Natural killer cell treated with Interleukin-12 subunit alpha and Interleukin-12 subunit beta and Interleukin-15 and Interleukin-18, amount 100 ng/mL, for 72 hours (primary cell): ENCODE results near the gene CRYZL1. TPM values are rescaled to one million over a fixed set of nuclear protein-coding genes. Genes with fewer than 3 reads are reported as not detected.
"Not testable (repeated sequence)": the region's sequence is repeated elsewhere in the genome, so short reads cannot be mapped to it uniquely, and the experiment has no call there.

ENCODE experiments used
- ATAC-seq, 2 donors: fragments of 150-1000 bp; cut with Tn5 transposase in 1 of 2; sonication (Bioruptor Pico), chemical (Tn5 transposase) in 1 of 2; 2 replicates each; pipeline ENCODE4 v1.10.0; 2021
- DNase-seq: peaks from one replicate; pipeline ENCODE4 v3.0.0; 2022; ENCODE audit warnings: low spot score
- H3K27ac Mint-ChIP-seq, 2 donors: 1 replicate in 1 of 2; 2 replicates in 1 of 2; pipeline ENCODE4 v1.8.0; 2022; ENCODE audit warnings: mixed read lengths in 2 of 2, mild to moderate bottlenecking in 1 of 2, moderate library complexity in 1 of 2
- H3K27me3 Mint-ChIP-seq, 2 donors: 1 replicate in 1 of 2; 2 replicates in 1 of 2; pipeline ENCODE4 v1.8.0; 2022; ENCODE audit warnings: mixed read lengths in 2 of 2
- H3K36me3 Mint-ChIP-seq: one replicate; pipeline ENCODE4 v1.8.0; 2022; ENCODE audit warnings: mixed read lengths
- H3K4me1 Mint-ChIP-seq, 2 donors: 1 replicate in 1 of 2; 2 replicates in 1 of 2; pipeline ENCODE4 v1.8.0; 2022; ENCODE audit warnings: low read depth in 2 of 2, mixed read lengths in 2 of 2, mild to moderate bottlenecking in 1 of 2
- H3K4me3 Mint-ChIP-seq: one replicate; pipeline ENCODE4 v1.8.0; 2022; ENCODE audit warnings: mixed read lengths
- H3K9me3 Mint-ChIP-seq: 2 replicates; pipeline ENCODE4 v1.8.0; 2022; ENCODE audit warnings: mixed read lengths
- total RNA-seq, 2 donors: library from RNA; stranded (reverse); gene quantifications; one replicate each; pipeline ENCODE4 v1.2.3, GENCODE V29; 2022

The CRYZL1 gene
- total RNA-seq, 2 donors from 2014 or later = 28.0 to 31.7 TPM

DNA sequence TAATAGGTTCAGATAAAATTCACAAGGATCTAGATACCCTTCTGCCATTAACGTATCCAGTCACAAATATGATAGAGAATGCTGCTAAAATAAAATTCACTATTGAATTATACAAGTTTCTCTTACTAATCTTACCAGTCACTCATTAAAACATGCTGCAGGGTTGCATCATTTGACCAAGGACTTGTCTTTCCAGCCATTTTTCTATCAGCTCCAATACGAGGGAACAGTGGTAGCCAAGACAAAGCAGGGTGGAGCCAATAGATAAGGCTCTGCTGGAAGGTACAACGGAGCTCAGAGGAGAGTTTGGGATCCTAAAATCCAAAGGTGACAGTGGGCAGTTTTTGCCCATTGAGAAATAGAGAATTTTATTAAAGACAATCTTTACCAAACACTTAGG, 57.1 kb downstream of the CRYZL1 start:
- no peak overlapping the region for H3K4me3 Mint-ChIP-seq
- no peaks in the 10 kb centered on the region for H3K27me3 Mint-ChIP-seq
- DNase-seq (no peak), ATAC-seq (no peak)
- no peaks in the 10 kb centered on the region for H3K9me3 Mint-ChIP-seq
- H3K4me1 Mint-ChIP-seq = peaks cover 11 to 13% of the 10 kb centered on the region in 2 donors
- peaks cover 5% of the 10 kb centered on the region for H3K36me3 Mint-ChIP-seq
- no peak overlapping the region for H3K27ac Mint-ChIP-seq

DNA sequence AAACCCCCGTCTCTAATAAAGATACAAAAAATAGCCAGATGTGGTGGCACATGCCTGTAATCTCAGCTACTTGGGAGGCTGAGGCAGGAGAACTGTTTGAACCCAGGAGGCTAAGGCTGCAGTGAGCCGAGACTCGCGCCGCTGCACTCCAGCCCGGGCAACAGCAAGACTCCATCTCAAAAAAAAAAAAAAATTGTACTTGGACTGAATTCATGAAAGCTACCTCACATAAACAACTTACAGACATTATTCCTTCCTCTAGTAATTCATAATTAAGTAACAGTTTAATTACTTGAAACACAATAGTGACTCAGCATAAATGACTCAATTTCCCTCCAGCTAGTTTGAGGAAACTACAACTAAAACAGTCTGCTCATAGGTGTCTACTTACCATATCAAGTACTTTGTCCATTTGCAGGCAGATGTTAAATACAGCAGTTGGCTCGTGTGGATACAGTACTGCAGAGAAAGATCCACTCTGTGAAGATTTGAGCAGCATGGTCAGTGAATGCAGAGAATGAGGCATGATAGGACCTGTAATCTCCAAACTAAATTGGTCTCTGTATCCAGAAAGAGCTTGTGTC, 62.5 kb downstream of the CRYZL1 start:
- no peak for ATAC-seq
- Mint-ChIP-seq H3K36me3 (peaks cover 10% of the 10 kb centered on the region), H3K4me3 (no peak overlapping the region)

DNA sequence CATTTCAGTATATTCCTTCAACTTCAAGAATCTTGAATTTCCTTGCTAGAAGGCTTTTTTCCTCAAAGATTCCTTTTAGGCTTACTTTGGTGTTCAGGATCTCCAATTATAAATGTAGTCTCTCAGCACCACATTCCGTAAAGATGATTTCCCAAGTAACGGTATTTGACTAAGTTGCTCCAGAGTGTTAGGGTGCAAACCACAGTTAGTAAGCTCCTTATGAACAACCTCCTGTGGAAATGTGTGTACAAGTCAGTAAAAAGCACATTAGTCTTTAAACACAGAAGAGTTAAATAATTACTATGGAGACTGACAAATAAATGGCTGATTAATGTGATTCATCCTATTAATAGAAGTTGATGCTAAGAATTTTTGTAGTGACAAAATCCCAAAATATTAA, 63.3 kb downstream of the CRYZL1 start:
- peaks cover 14% of the 10 kb centered on the region for H3K36me3 Mint-ChIP-seq
- peaks cover 4 to 6% of the 10 kb centered on the region in 2 donors for H3K4me1 Mint-ChIP-seq

More for the DNA sequence above, 62.5 kb downstream of the CRYZL1 start:
- peaks cover 4 to 6% of the 10 kb centered on the region in 2 donors for H3K4me1 Mint-ChIP-seq
- no peak for DNase-seq
- no peaks in the 10 kb centered on the region for H3K9me3 Mint-ChIP-seq
- H3K27me3 Mint-ChIP-seq = no peaks in the 10 kb centered on the region
- peak overlapping the region; percentile 44 to 77 for H3K27ac Mint-ChIP-seq

GRCh38 chr21:33576741-33577141, 64.8 kb downstream of the CRYZL1 start:
- not testable (repeated sequence) for H3K27ac Mint-ChIP-seq, H3K9me3 Mint-ChIP-seq, ATAC-seq, DNase-seq, H3K4me3 Mint-ChIP-seq, H3K4me1 Mint-ChIP-seq, H3K27me3 Mint-ChIP-seq
- peaks cover 13% of the 10 kb centered on the region for H3K36me3 Mint-ChIP-seq

More for the DNA sequence above, 63.3 kb downstream of the CRYZL1 start:
- H3K27me3 Mint-ChIP-seq = no peaks in the 10 kb centered on the region
- H3K4me3 Mint-ChIP-seq = no peak overlapping the region
- H3K9me3 Mint-ChIP-seq = no peaks in the 10 kb centered on the region
- H3K27ac Mint-ChIP-seq = no peak overlapping the region
- DNase-seq (no peak), ATAC-seq (no peak)

DNA sequence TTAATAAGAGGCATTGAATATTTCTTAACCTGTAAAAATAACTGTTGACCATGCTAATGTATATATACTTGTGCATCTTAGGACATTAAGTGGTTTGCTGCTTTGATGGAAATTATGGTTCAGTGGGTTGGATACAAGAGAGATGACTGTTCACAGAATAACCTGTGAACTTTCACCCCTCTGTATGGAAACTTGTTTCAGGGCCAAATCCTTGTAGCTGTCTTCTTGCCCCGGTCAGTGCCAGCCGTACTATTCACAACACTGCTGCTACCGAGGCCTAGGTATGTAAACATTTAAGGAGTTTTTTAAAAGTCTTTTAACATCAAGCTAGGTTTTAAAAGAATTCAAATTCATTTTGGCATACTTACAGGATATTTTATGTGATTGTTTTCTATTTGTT, 69.2 kb downstream of the CRYZL1 start:
- no peak overlapping the region for H3K4me3 Mint-ChIP-seq
- peaks cover 16% of the 10 kb centered on the region for H3K36me3 Mint-ChIP-seq
- peaks cover 0 to 15% of the 10 kb centered on the region in 2 donors for H3K4me1 Mint-ChIP-seq
- DNase-seq (no peak), ATAC-seq (no peak)
- H3K9me3 Mint-ChIP-seq = no peaks in the 10 kb centered on the region
- no peak overlapping the region for H3K27ac Mint-ChIP-seq
- no peaks in the 10 kb centered on the region for H3K27me3 Mint-ChIP-seq

GRCh38 chr21:33569991-33570390, 71.5 kb downstream of the CRYZL1 start:
- Mint-ChIP-seq H3K27me3 (no peaks in the 10 kb centered on the region), H3K36me3 (peaks cover 16% of the 10 kb centered on the region), H3K4me3 (no peak overlapping the region), H3K27ac (peak overlapping the region in 1 of 2 donors; percentile 42), H3K4me1 (peaks cover 0 to 15% of the 10 kb centered on the region in 2 donors), H3K9me3 (no peaks in the 10 kb centered on the region)
- DNase-seq = no peak
- no peak for ATAC-seq

DNA sequence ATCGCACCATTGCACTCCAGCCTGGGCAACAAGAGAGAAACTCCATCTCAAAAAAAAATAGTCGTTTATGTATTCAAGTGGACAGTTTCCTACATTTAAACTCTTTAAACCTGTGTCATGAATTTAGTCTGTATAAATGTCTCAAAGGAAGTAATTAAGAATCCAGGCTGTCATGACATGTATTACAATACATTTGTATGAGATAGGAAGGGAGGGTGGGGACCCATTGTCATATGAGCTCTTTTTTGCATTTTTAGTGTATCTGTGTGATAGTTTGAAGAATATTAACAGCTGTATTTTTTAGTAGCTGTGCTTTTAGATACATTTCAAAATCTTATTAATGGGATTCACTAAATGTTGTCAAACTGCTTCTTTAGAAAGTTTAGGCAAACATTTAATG, 73.1 kb downstream of the CRYZL1 start:
- Mint-ChIP-seq H3K27me3 (no peaks in the 10 kb centered on the region), H3K36me3 (peaks cover 11% of the 10 kb centered on the region), H3K27ac (no peak overlapping the region), H3K9me3 (no peaks in the 10 kb centered on the region), H3K4me3 (no peak overlapping the region), H3K4me1 (peaks cover 4 to 14% of the 10 kb centered on the region in 2 donors)
- DNase-seq (no peak), ATAC-seq (no peak)

- Mint-ChIP-seq H3K27ac (no peak overlapping the region), H3K4me3 (no peak overlapping the region)
These were observed 73.6 kb downstream of the CRYZL1 start for GRCh38 chr21:33567914-33568313.

GRCh38 chr21:33566514-33566913, 75.0 kb downstream of the CRYZL1 start:
- Mint-ChIP-seq H3K4me3 (no peak overlapping the region), H3K27me3 (no peaks in the 10 kb centered on the region), H3K4me1 (peaks cover 10 to 15% of the 10 kb centered on the region in 2 donors), H3K9me3 (no peaks in the 10 kb centered on the region), H3K27ac (no peak overlapping the region), H3K36me3 (peaks cover 10% of the 10 kb centered on the region)
- DNase-seq (no peak), ATAC-seq (no peak)

More at GRCh38 chr21:33567914-33568313, 73.6 kb downstream of the CRYZL1 start:
- DNase-seq (no peak), ATAC-seq (no peak)
- Mint-ChIP-seq H3K27me3 (no peaks in the 10 kb centered on the region), H3K9me3 (no peaks in the 10 kb centered on the region), H3K4me1 (peaks cover 10 to 14% of the 10 kb centered on the region in 2 donors), H3K36me3 (peaks cover 10% of the 10 kb centered on the region)

GRCh38 chr21:33562389-33562788, 79.2 kb downstream of the CRYZL1 start:
- Mint-ChIP-seq H3K27ac (no peak overlapping the region), H3K9me3 (no peaks in the 10 kb centered on the region), H3K36me3 (peaks cover 31% of the 10 kb centered on the region)

DNA sequence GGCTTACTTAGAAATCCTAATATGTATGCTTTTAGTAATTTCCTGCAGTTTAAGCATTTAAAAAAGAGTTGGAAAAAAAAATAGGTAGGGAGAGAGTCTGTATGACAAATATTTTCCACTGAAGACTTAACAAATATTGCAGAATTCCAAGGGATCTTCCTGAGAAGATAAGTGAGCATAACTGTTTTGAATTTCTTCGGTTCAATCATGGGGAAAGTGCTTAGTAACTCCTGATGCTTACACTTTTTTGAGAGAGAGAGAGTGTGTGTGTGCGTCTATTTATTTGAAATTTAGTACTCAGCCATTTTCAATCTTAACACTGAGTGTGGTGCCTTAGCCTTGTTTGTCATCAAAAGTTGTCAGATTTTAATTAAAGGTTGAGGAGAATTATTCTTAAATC, 80.2 kb downstream of the CRYZL1 start:
- H3K27ac Mint-ChIP-seq = peak overlapping the region; percentile 10 to 53

More at GRCh38 chr21:33562389-33562788, 79.2 kb downstream of the CRYZL1 start:
- Mint-ChIP-seq H3K4me3 (no peak overlapping the region), H3K4me1 (peaks cover 20 to 26% of the 10 kb centered on the region in 2 donors), H3K27me3 (no peaks in the 10 kb centered on the region)
- DNase-seq (no peak), ATAC-seq (no peak)

DNA sequence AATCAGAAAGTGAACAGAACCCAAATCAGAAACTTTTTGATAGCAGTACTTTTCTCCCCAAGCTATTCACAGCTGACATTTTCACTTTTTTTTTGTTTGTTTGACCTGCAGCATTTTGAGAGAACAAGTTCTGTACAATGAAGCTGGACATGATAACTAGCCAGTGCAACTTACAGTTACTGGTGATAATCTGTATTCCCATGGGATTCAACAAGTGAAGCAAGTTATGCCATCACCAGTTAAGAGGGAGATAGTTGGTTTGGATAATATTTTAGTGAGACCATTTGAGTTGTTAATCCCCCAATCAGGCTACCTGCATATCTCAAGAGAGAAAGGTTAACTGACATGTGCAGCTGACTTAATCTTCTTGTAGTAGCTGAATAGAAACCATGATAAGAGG, 80.6 kb downstream of the CRYZL1 start:
- DNase-seq = no peak
- H3K9me3 Mint-ChIP-seq = no peaks in the 10 kb centered on the region
- H3K4me3 Mint-ChIP-seq = no peak overlapping the region
- H3K27ac Mint-ChIP-seq = peak overlapping the region; percentile 10 to 53
- peaks cover 31 to 38% of the 10 kb centered on the region in 2 donors for H3K4me1 Mint-ChIP-seq
- H3K27me3 Mint-ChIP-seq = no peaks in the 10 kb centered on the region
- no peak for ATAC-seq
- peaks cover 45% of the 10 kb centered on the region for H3K36me3 Mint-ChIP-seq

More for the DNA sequence above, 80.2 kb downstream of the CRYZL1 start:
- Mint-ChIP-seq H3K27me3 (no peaks in the 10 kb centered on the region), H3K36me3 (peaks cover 40% of the 10 kb centered on the region), H3K9me3 (no peaks in the 10 kb centered on the region), H3K4me3 (no peak overlapping the region), H3K4me1 (peaks cover 27 to 34% of the 10 kb centered on the region in 2 donors)
- no peak for DNase-seq
- ATAC-seq = no peak

DNA sequence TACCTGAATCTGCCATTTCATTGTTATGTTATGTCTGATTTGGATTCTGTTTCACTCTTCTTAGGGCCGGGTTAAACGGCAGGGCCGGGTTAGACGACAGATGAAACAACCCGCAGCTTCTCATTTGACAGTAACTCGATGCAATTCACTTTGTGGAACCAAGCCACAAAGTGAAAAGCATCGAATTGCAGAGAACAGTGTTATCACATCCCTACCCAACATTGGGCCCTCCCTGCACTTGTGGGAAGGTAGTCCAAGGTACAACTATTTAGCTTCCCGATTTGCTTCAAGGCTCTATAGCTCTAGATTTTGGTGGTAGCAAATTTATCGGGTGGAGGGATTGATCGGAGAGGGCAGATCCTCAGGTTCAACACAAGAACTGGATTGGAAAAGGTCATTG, 81.7 kb downstream of the CRYZL1 start:
- Mint-ChIP-seq H3K4me3 (no peak overlapping the region), H3K27me3 (no peaks in the 10 kb centered on the region), H3K4me1 (peaks cover 36 to 49% of the 10 kb centered on the region in 2 donors), H3K36me3 (peaks cover 52% of the 10 kb centered on the region), H3K9me3 (no peaks in the 10 kb centered on the region), H3K27ac (no peak overlapping the region)
- DNase-seq (no peak), ATAC-seq (no peak)

GRCh38 chr21:33558777-33559421, 82.6 kb downstream of the CRYZL1 start:
- ATAC-seq (no peak), DNase-seq (no peak)
- Mint-ChIP-seq H3K4me1 (peaks cover 42 to 58% of the 10 kb centered on the region in 2 donors), H3K4me3 (no peak overlapping the region), H3K27me3 (no peaks in the 10 kb centered on the region), H3K9me3 (no peaks in the 10 kb centered on the region), H3K36me3 (peaks cover 61% of the 10 kb centered on the region), H3K27ac (no peak overlapping the region)
